Common myeloid progenitor, CD34-positive (primary cell): Measurements from ENCODE around the gene CDH23.

ENCODE experiments used
- CTCF ChIA-PET: fragments of 350-600 bp; sonication (Branson Sonifier 250); formaldehyde crosslinking; loops from one replicate; lab custom pipeline; 2021; ENCODE audit warnings: antibody characterized with exemption; lab: Charles Lee
- POLR2A ChIA-PET: fragments of 350-600 bp; sonication (Branson Sonifier 250); formaldehyde crosslinking; loops from one replicate; lab custom pipeline; 2021; ENCODE audit warnings: antibody characterized with exemption; lab: Charles Lee
- DNase-seq, 3 donors: peaks; one replicate each; pipeline versions ENCODE4 v3.0.0 to v3.0.0-alpha.2; 2013
- H3K27ac ChIP-seq, 2 experiments: 1 replicate in 1 of 2; 2 replicates in 1 of 2; pipeline ENCODE4 v1.7.0; 2013; ENCODE audit warnings: inconsistent platforms in 2 of 2, low read length in 2 of 2, mild to moderate bottlenecking in 2 of 2, low read depth in 1 of 2, moderate library complexity in 1 of 2; ENCODE audit not compliant: severe bottlenecking in 2 of 2, insufficient read depth in 1 of 2, poor library complexity in 1 of 2
- H3K27me3 ChIP-seq, 5 experiments: replicated peaks in 2 of 5; 1 replicate in 3 of 5; 2 replicates in 2 of 5; pipeline versions ENCODE4 v1.6.1 to v1.7.0; 2013; ENCODE audit warnings: low read length in 4 of 5, mild to moderate bottlenecking in 2 of 5, moderate library complexity in 2 of 5, inconsistent platforms in 1 of 5; ENCODE audit not compliant: insufficient read depth in 5 of 5, control insufficient read depth in 4 of 5
- H3K36me3 ChIP-seq, 4 experiments: 1 replicate in 2 of 4; 2 replicates in 2 of 4; pipeline versions ENCODE4 v1.6.1 to v1.7.0; 2013; ENCODE audit warnings: low read length in 3 of 4, control low read depth in 1 of 4, mild to moderate bottlenecking in 1 of 4; ENCODE audit not compliant: control insufficient read depth in 4 of 4, insufficient read depth in 4 of 4
- H3K4me1 ChIP-seq, 4 experiments: 1 replicate in 3 of 4; 2 replicates in 1 of 4; pipeline versions ENCODE4 v1.6.1 to v1.7.1; 2013; ENCODE audit warnings: low read length in 3 of 4, mild to moderate bottlenecking in 3 of 4, control low read depth in 1 of 4, inconsistent platforms in 1 of 4, moderate library complexity in 1 of 4; ENCODE audit not compliant: control insufficient read depth in 4 of 4, insufficient read depth in 4 of 4; ENCODE audit errors: control extremely low read depth in 1 of 4
- H3K4me3 ChIP-seq, 7 experiments: 1 replicate in 4 of 7; 2 replicates in 3 of 7; pipeline versions ENCODE4 v1.5.1 to v1.7.0; 2013; ENCODE audit warnings: mild to moderate bottlenecking in 7 of 7, low read length in 6 of 7, moderate library complexity in 6 of 7, inconsistent platforms in 2 of 7, low read depth in 2 of 7, control low read depth in 1 of 7; ENCODE audit not compliant: insufficient read depth in 4 of 7, control insufficient read depth in 1 of 7; ENCODE audit errors: extremely low read depth in 1 of 7
- H3K9me3 ChIP-seq, 5 experiments: 1 replicate in 4 of 5; 2 replicates in 1 of 5; pipeline versions ENCODE4 v1.6.1 to v1.7.1; 2013; ENCODE audit warnings: low read length in 4 of 5, mild to moderate bottlenecking in 2 of 5, inconsistent platforms in 1 of 5, low read depth in 1 of 5, moderate library complexity in 1 of 5; ENCODE audit not compliant: control insufficient read depth in 4 of 5, insufficient read depth in 2 of 5; ENCODE audit errors: control extremely low read depth in 1 of 5
- WGBS: methylation state at CpG from one replicate; pipeline ENCODE4 v1.1.5; 2013; ENCODE audit not compliant: insufficient coverage; 5-methylcytosine and 5-hydroxymethylcytosine counted together

The CDH23 gene

GRCh38 chr10:71494476-71494875 lies 97.8 kb downstream of the CDH23 start:
- H3K27ac ChIP-seq: no peak overlapping the region
- WGBS: 100% methylated on average over 6 of the region's 8 CpGs
- peaks cover 0 to 7% (median 0%) of the 10 kb centered on the region in 4 experiments for H3K4me1 ChIP-seq
- H3K4me3 ChIP-seq: no peak overlapping the region
- ChIA-PET CTCF (interaction anchor here (0.7 to 0.9 kb wide), 3 partner anchors 74 to 160 kb away, joined by 3 read pairs; no protein-coding TSS in a partner anchor), POLR2A (no interaction called here)
- H3K36me3 ChIP-seq: no peaks in the 10 kb centered on the region
- no peaks in the 10 kb centered on the region for H3K27me3 ChIP-seq
- H3K9me3 ChIP-seq: peaks cover 0 to 5% (median 0%) of the 10 kb centered on the region in 5 experiments
- DNase-seq: no peak

- POLR2A ChIA-PET: no interaction called here
- CTCF ChIA-PET: no interaction called here
- peak; percentile 15 to 67 (median 65) for DNase-seq
- Histone ChIP-seq H3K27ac (no peak overlapping the region), H3K36me3 (no peaks in the 10 kb centered on the region), H3K4me3 (no peak overlapping the region), H3K9me3 (peaks cover 0 to under 1% (median 0%) of the 10 kb centered on the region in 5 experiments), H3K4me1 (peaks cover 0 to 7% (median 0%) of the 10 kb centered on the region in 4 experiments), H3K27me3 (no peaks in the 10 kb centered on the region)
- WGBS: 53% methylated on average over 6 of the region's 9 CpGs
These were observed 98.3 kb downstream of the CDH23 start for GRCh38 chr10:71494980-71495381.

DNA sequence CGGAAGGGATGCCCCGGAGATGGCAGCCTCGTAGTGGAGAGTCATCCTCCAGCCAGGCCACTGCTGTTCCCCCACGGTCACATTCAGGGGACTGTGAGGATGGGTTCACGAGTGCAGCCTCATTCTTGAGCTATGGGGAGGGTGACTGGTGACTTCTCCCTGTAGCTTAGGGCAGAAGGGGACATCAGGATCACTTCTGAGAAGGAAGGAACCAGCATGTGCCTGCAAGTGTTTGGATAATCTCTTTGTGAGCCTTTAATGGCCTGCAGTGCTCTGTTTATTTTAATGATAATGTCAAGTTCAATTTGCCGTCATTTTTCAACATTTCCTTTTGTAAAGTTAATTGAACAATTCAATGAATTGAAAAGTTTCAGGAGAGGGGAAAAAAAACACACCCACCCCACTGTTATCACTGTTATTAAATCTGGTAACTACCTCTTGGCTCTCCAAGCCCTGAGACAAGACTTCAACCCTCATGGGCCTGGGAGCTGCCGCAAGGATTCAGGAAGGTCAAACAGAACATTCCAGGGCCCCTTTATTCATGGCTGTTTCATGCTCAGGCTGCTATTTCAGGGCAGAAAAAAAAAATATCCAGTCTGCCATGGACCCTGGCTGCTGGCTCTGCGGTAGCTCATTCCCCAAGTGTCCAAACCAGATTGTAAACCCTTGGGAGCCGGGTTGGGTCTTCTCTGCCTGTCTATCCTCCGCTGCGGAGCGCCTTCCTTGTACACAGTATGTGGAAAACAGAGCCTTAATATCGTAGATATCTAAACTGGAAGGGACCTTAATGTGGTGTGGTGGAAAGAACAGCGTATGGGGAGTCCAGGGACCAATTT lies 100.4 kb downstream of the CDH23 start:
- 95% methylated on average over 10 of the region's 14 CpGs for WGBS
- Histone ChIP-seq H3K36me3 (no peaks in the 10 kb centered on the region), H3K4me3 (no peak overlapping the region), H3K9me3 (no peaks in the 10 kb centered on the region), H3K27ac (no peak overlapping the region), H3K27me3 (no peaks in the 10 kb centered on the region), H3K4me1 (peaks cover 0 to 7% (median 0%) of the 10 kb centered on the region in 4 experiments)
- POLR2A ChIA-PET: interaction anchor here (0.5 kb wide), 1 partner anchor 163 kb away, joined by 3 read pairs; no protein-coding TSS in a partner anchor
- CTCF ChIA-PET: no interaction called here
- no peak for DNase-seq

- Histone ChIP-seq H3K9me3 (no peaks in the 10 kb centered on the region), H3K36me3 (no peaks in the 10 kb centered on the region), H3K27me3 (no peaks in the 10 kb centered on the region), H3K27ac (no peak overlapping the region), H3K4me1 (peaks cover 0 to 7% (median 0%) of the 10 kb centered on the region in 4 experiments), H3K4me3 (no peak overlapping the region)
- ChIA-PET CTCF (interaction anchor here (0.9 kb wide), 1 partner anchor 26 kb away, joined by 3 read pairs; no protein-coding TSS in a partner anchor), POLR2A (interaction anchor here (0.5 kb wide), 1 partner anchor 164 kb away, joined by 3 read pairs; no protein-coding TSS in a partner anchor)
- DNase-seq: no peak
- WGBS: 92% methylated on average over 8 of the region's 9 CpGs
These were observed 101.1 kb downstream of the CDH23 start for GRCh38 chr10:71497763-71498326.

DNA sequence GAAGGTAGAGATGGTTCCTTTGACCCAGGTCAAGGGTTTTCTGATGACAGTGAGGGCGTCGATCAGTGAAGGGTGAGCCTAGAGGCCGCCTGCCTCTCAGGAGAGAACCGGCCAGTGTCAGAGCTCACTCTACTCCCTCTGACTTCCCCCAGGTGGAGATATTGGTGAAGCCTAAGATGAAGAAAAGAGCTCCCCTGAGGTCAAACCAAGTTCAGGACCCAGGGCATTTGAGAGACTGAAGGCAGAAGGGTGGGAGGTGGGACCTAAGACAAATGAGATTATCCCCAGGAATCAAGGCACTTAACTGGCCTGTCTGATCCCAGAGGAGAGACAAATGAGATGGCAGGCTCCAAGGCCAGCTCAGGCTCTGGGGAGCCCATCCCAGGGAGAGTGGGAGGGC lies 104.7 kb downstream of the CDH23 start:
- H3K4me1 ChIP-seq: peaks cover 0 to 12% (median 3%) of the 10 kb centered on the region in 4 experiments
- POLR2A ChIA-PET: no interaction called here
- no peaks in the 10 kb centered on the region for H3K36me3 ChIP-seq
- DNase-seq: no peak
- H3K27me3 ChIP-seq: no peaks in the 10 kb centered on the region
- no peaks in the 10 kb centered on the region for H3K9me3 ChIP-seq
- CTCF ChIA-PET: no interaction called here
- no peak overlapping the region for H3K4me3 ChIP-seq
- H3K27ac ChIP-seq: no peak overlapping the region
- 86% methylated on average over 1 of the region's 4 CpGs for WGBS

GRCh38 chr10:71502190-71502589 lies 105.5 kb downstream of the CDH23 start:
- POLR2A ChIA-PET: no interaction called here
- CTCF ChIA-PET: interaction anchor here (1.2 kb wide), 1 partner anchor 14 kb away, joined by 3 read pairs; no protein-coding TSS in a partner anchor
- no peak overlapping the region for H3K4me3 ChIP-seq
- no peaks in the 10 kb centered on the region for H3K9me3 ChIP-seq
- H3K4me1 ChIP-seq: peaks cover 0 to 12% (median 3%) of the 10 kb centered on the region in 4 experiments
- no peak for DNase-seq
- no CpG with 5 or more reads among the region's 1 CpG for WGBS
- no peak overlapping the region for H3K27ac ChIP-seq
- no peaks in the 10 kb centered on the region for H3K27me3 ChIP-seq
- no peaks in the 10 kb centered on the region for H3K36me3 ChIP-seq

GRCh38 chr10:71502851-71503250 lies 106.1 kb downstream of the CDH23 start:
- WGBS: 100% methylated on average over 5 of the region's 5 CpGs

More at GRCh38 chr10:71502851-71503250, 106.1 kb downstream of the CDH23 start:
- DNase-seq: no peak
- H3K9me3 ChIP-seq: no peaks in the 10 kb centered on the region
- peaks cover 0 to 12% (median 3%) of the 10 kb centered on the region in 4 experiments for H3K4me1 ChIP-seq
- H3K27ac ChIP-seq: no peak overlapping the region
- H3K27me3 ChIP-seq: no peaks in the 10 kb centered on the region
- H3K36me3 ChIP-seq: no peaks in the 10 kb centered on the region
- CTCF ChIA-PET: interaction anchor here (1.2 kb wide), 1 partner anchor 13 kb away, joined by 3 read pairs; no protein-coding TSS in a partner anchor
- no peak overlapping the region for H3K4me3 ChIP-seq
- POLR2A ChIA-PET: no interaction called here
